K562 (cell line): ENCODE data around the gene ANKDD1A. TPM values are rescaled to one million over a fixed set of nuclear protein-coding genes. Genes with fewer than 3 reads are reported as not detected.

Experiments used
- ARID1B ChIP-seq: fragments of 450-650 bp; IDR thresholded peaks from 2 replicates; pipeline ENCODE4 v1.6.1; 2016; ENCODE audit warnings: antibody characterized with exemption, mild to moderate bottlenecking, inconsistent platforms
- CREB3 ChIP-seq: fragments of 450-650 bp; conservative IDR thresholded peaks from 2 replicates; pipeline ENCODE4 v1.6.1; 2016; ENCODE audit warnings: missing genetic modification characterization, low read depth, mild to moderate bottlenecking, missing compliant biosample characterization, moderate library complexity
- EP300 ChIP-seq: IDR thresholded peaks from 2 replicates; pipeline ENCODE4 v1.6.1; 2012; ENCODE audit warnings: low read length, improper control_type of control experiment
- GATAD2A ChIP-seq: fragments of 450-650 bp; IDR thresholded peaks from 2 replicates; pipeline ENCODE4 v1.6.1; 2017
- HDAC8 ChIP-seq: fragments of 450-650 bp; IDR thresholded peaks from 2 replicates; pipeline ENCODE4 v1.6.1; 2016; ENCODE audit warnings: mild to moderate bottlenecking, missing genetic modification characterization, moderate library complexity, missing compliant biosample characterization
- NBN ChIP-seq: fragments of 450-650 bp; IDR thresholded peaks from 2 replicates; pipeline ENCODE4 v1.6.1; 2016; ENCODE audit warnings: low read depth, mild to moderate bottlenecking
- NCOA4 ChIP-seq: fragments of 450-650 bp; IDR thresholded peaks from 2 replicates; pipeline ENCODE4 v1.6.1; 2018; ENCODE audit warnings: mild to moderate bottlenecking; ENCODE audit not compliant: partially characterized antibody
- PCBP1 ChIP-seq: fragments of 200-400 bp; formaldehyde crosslinking; IDR thresholded peaks from 2 replicates; pipeline ENCODE4 v1.6.1; 2018; ENCODE audit warnings: mild to moderate bottlenecking, low read depth, low read length; ENCODE audit not compliant: poor library complexity, severe bottlenecking
- POLR3G ChIP-seq: IDR thresholded peaks from 2 replicates; pipeline ENCODE4 v1.6.1; 2011; ENCODE audit not compliant: insufficient read length, insufficient replicate concordance; ENCODE audit errors: extremely low read depth
- PRDM10 ChIP-seq: fragments of 450-650 bp; IDR thresholded peaks from 2 replicates; pipeline ENCODE4 v1.6.1; 2018; ENCODE audit not compliant: partially characterized antibody
- RHOXF2B ChIP-seq: fragments of 250-450 bp; sonication (Bioruptor Pico); conservative IDR thresholded peaks from 2 replicates; pipeline ENCODE4 v1.5.1; 2021
- SRSF1 ChIP-seq: fragments of 200-400 bp; formaldehyde crosslinking; IDR thresholded peaks from 2 replicates; pipeline ENCODE4 v1.6.1; 2017; ENCODE audit warnings: mild to moderate bottlenecking, low read depth, low read length, moderate library complexity
- THRA ChIP-seq: fragments of 450-650 bp; IDR thresholded peaks from 2 replicates; pipeline ENCODE4 v1.6.1; 2017; ENCODE audit warnings: mild to moderate bottlenecking, moderate library complexity
- U2AF2 ChIP-seq: fragments of 200-400 bp; formaldehyde crosslinking; optimal IDR thresholded peaks from 2 replicates; pipeline ENCODE3; 2017; ENCODE audit warnings: low read depth, mild to moderate bottlenecking, low read length
- ZFP30 ChIP-seq: fragments of 250-450 bp; sonication (Bioruptor Pico); IDR thresholded peaks from 2 replicates; pipeline ENCODE4 v1.8.0; 2022; ENCODE audit warnings: moderate library complexity, mild to moderate bottlenecking, inconsistent platforms, borderline replicate concordance
- ZNF124 ChIP-seq: sonication (generic); formaldehyde crosslinking; IDR thresholded peaks from 2 replicates; pipeline ENCODE4 v1.8.1; 2022; ENCODE audit warnings: missing genetic modification reagents
- ZNF175 ChIP-seq: fragments of 200-800 bp; sonication (Bioruptor generic); IDR thresholded peaks from 2 replicates; pipeline ENCODE4 v1.6.1; 2016; ENCODE audit warnings: low read depth, mild to moderate bottlenecking, missing genetic modification characterization, missing compliant biosample characterization
- ZNF212 ChIP-seq: fragments of 450-650 bp; formaldehyde crosslinking; IDR thresholded peaks from 2 replicates; pipeline ENCODE4 v1.4.0; 2020; ENCODE audit warnings: mild to moderate bottlenecking
- ZNF431 ChIP-seq: sonication (generic); formaldehyde crosslinking; IDR thresholded peaks from 2 replicates; pipeline ENCODE4 v1.8.0; 2022; ENCODE audit warnings: mild to moderate bottlenecking, missing genetic modification reagents
- ZNF696 ChIP-seq: fragments of 250-450 bp; sonication (Bioruptor Pico); conservative IDR thresholded peaks from 2 replicates; pipeline ENCODE4 v1.4.0; 2020; ENCODE audit warnings: mild to moderate bottlenecking, moderate library complexity
- ZNF77 ChIP-seq: fragments of 250-450 bp; sonication (Bioruptor Pico); IDR thresholded peaks from 2 replicates; pipeline ENCODE4 v1.5.0; 2020
- polyA plus RNA-seq, 8 experiments: library from polyadenylated mRNA; depleted of rRNA in 4 of 8; stranded (reverse) in 5 of 8; unstranded in 3 of 8; fragments of >200 nt; fragmentation: Nextera tagmentation in 2 of 8; fragmentation: Illumina TruSeq in 1 of 8; extraction: Ambion mirVana in 2 of 8; extraction: Trizol in 1 of 8; gene quantifications; 2 replicates each; pipeline versions ENCODE4 v1.2.1 to v1.2.3, GENCODE V29; 2011 to 2014; ENCODE audit warnings: inconsistent platforms in 1 of 8, missing spikeins in 1 of 8
- total RNA-seq, 7 experiments: library from RNA; depleted of rRNA in 6 of 7; stranded (reverse); fragments of >200 nt in 6 of 7; fragmentation: Illumina TruSeq in 2 of 7; extraction: Trizol in 2 of 7; gene quantifications; 2 replicates each; pipeline versions ENCODE4 v1.2.1 to v1.2.3, GENCODE V29; 2011 to 2021; ENCODE audit warnings: low replicate concordance in 1 of 7
- TF ChIP-seq, protein P1 (sequence below): fragments of 450-650 bp; IDR thresholded peaks from 2 replicates; pipeline ENCODE4 v1.6.1; 2016; ENCODE audit warnings: antibody characterized with exemption

Gene ANKDD1A
- total and polyA plus RNA-seq, 9 of the 15 experiments (the other 6 are each of a cell fraction or from before 2014, with no cell fraction given) = 0.08 to 0.80 (median 0.43) TPM

- no peak for TF ChIP-seq ZNF212
- TF ChIP-seq U2AF2 = no peak
- TF ChIP-seq PCBP1 = no peak
- no peak for TF ChIP-seq NCOA4
- TF ChIP-seq, protein P1, sequence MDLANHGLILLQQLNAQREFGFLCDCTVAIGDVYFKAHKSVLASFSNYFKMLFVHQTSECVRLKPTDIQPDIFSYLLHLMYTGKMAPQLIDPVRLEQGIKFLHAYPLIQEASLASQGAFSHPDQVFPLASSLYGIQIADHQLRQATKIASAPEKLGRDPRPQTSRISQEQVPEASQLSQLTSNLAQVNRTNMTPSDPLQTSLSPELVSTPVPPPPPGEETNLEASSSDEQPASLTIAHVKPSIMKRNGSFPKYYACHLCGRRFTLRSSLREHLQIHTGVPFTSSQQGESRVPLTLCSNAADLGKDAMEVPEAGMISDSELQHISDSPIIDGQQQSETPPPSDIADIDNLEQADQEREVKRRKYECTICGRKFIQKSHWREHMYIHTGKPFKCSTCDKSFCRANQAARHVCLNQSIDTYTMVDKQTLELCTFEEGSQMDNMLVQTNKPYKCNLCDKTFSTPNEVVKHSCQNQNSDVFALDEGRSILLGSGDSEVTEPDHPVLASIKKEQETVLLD = no peak; the same call in 1 of the 2 replicates
- TF ChIP-seq THRA = no peak
- TF ChIP-seq ZFP30 = no peak
- TF ChIP-seq HDAC8 (tag) = no peak
- TF ChIP-seq SRSF1 = no peak
- TF ChIP-seq PRDM10 = peak; percentile 50
- no peak for TF ChIP-seq POLR3G
- no peak for TF ChIP-seq ZNF77 (CRISPR knock-in tag)
- no peak for TF ChIP-seq RHOXF2B
- TF ChIP-seq GATAD2A = no peak
- no peak for TF ChIP-seq ZNF431 (CRISPR knock-in tag)
- TF ChIP-seq EP300 = no peak
- TF ChIP-seq NBN = no peak
- peak; percentile 52 for TF ChIP-seq ARID1B
- no peak for TF ChIP-seq ZNF696 (CRISPR knock-in tag)
- no peak for TF ChIP-seq ZNF175 (CRISPR knock-in tag)
- TF ChIP-seq ZNF124 = no peak
- no peak for TF ChIP-seq CREB3 (tag)
Observed at GRCh38 chr15:64893481-64894394, 18.0 kb upstream of the ANKDD1A start (continued).
